ENCODE data around the gene CNTNAP2. TPM values are rescaled to one million over a fixed set of nuclear protein-coding genes. Genes with fewer than 3 reads are reported as not detected.

Gene CNTNAP2
- total RNA-seq, 4 donors from 2014 or later = 0.42 TPM; not detected in 3

DNA sequence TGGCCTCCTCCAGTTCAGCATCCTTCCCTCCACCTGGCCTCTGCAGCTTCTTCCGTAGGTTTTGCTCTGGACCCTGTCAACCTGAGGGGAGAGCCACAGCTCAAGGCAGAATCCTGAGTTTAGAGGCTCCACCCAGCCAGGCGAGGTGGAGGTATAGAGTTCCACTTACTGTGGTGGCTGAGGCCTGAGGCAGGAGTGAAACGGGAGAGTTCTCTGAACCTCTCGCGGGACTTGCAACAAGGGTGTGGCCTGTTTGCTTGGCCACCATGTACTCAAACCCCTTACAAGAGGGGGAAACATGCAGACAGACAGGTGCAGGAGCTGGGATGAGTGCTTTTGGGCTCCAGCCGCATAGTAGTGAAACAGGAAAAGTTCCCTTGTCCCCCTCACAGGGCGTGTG, 2320.0 kb downstream of the CNTNAP2 start:
- Histone ChIP-seq H3K36me3 (no peaks in the 10 kb centered on the region), H3K4me3 (no peak overlapping the region), H3K27me3 (no peaks in the 10 kb centered on the region), H3K9me3 (peaks cover 0 to 15% (median 0%) of the 10 kb centered on the region in 4 donors), H3K27ac (no peak overlapping the region), H3K4me1 (no peaks in the 10 kb centered on the region)
- WGBS, 2 donors = 69 to 74% methylated on average over 7 of the region's 7 CpGs
- DNase-seq (ENCODE audit: low spot score in 2 of 2) = no peak
- no peak for TF ChIP-seq CTCF (IDR thresholded peaks at IDR 0.05)
- TF ChIP-seq POLR2A (IDR thresholded peaks at IDR 0.05) = no peak
- TF ChIP-seq EP300 (IDR thresholded peaks at IDR 0.05) = no peak

GRCh38 chr7:148437043-148437442, 2320.4 kb downstream of the CNTNAP2 start:
- Histone ChIP-seq H3K4me3 (no peak overlapping the region), H3K27ac (no peak overlapping the region), H3K27me3 (no peaks in the 10 kb centered on the region), H3K4me1 (no peaks in the 10 kb centered on the region), H3K9me3 (peaks cover 0 to 15% (median 0%) of the 10 kb centered on the region in 4 donors), H3K36me3 (no peaks in the 10 kb centered on the region)
- TF ChIP-seq POLR2A (IDR thresholded peaks at IDR 0.05) (no peak), CTCF (IDR thresholded peaks at IDR 0.05) (no peak), EP300 (IDR thresholded peaks at IDR 0.05) (no peak)
- 84 to 88% methylated on average over 4 of the region's 4 CpGs for WGBS, 2 donors
- no peak for DNase-seq (ENCODE audit: low spot score in 2 of 2)

GRCh38 chr7:148442141-148442655, 2325.6 kb downstream of the CNTNAP2 start:
- no peak for DNase-seq (ENCODE audit: low spot score in 2 of 2)
- no peaks in the 10 kb centered on the region for H3K27me3 ChIP-seq
- H3K27ac ChIP-seq = no peak overlapping the region
- H3K4me3 ChIP-seq = no peak overlapping the region
- TF ChIP-seq POLR2A (IDR thresholded peaks at IDR 0.05) = no peak
- TF ChIP-seq CTCF (IDR thresholded peaks at IDR 0.05) = no peak
- no peak for TF ChIP-seq EP300 (IDR thresholded peaks at IDR 0.05)
- H3K4me1 ChIP-seq = no peaks in the 10 kb centered on the region
- peaks cover 0 to 28% (median 0%) of the 10 kb centered on the region in 4 donors for H3K9me3 ChIP-seq
- no peaks in the 10 kb centered on the region for H3K36me3 ChIP-seq
- 80 to 83% methylated on average over 8 of the region's 8 CpGs for WGBS, 2 donors

GRCh38 chr7:148442933-148443332, 2326.3 kb downstream of the CNTNAP2 start:
- Histone ChIP-seq H3K4me3 (no peak overlapping the region), H3K9me3 (peaks cover 0 to 21% (median 0%) of the 10 kb centered on the region in 4 donors), H3K4me1 (no peaks in the 10 kb centered on the region), H3K36me3 (no peaks in the 10 kb centered on the region), H3K27me3 (no peaks in the 10 kb centered on the region), H3K27ac (no peak overlapping the region)
- TF ChIP-seq CTCF (IDR thresholded peaks at IDR 0.05) (no peak), POLR2A (IDR thresholded peaks at IDR 0.05) (no peak), EP300 (IDR thresholded peaks at IDR 0.05) (no peak)
- DNase-seq (ENCODE audit: low spot score in 2 of 2) = no peak
- 85 to 90% methylated on average over 6 of the region's 6 CpGs for WGBS, 2 donors

GRCh38 chr7:148445260-148446044, 2328.9 kb downstream of the CNTNAP2 start:
- Histone ChIP-seq H3K4me3 (no peak overlapping the region), H3K9me3 (peaks cover 0 to 17% (median 0%) of the 10 kb centered on the region in 4 donors), H3K36me3 (no peaks in the 10 kb centered on the region), H3K27ac (no peak overlapping the region), H3K4me1 (no peaks in the 10 kb centered on the region), H3K27me3 (no peaks in the 10 kb centered on the region)
- DNase-seq (ENCODE audit: low spot score in 2 of 2) = no peak
- TF ChIP-seq CTCF (IDR thresholded peaks at IDR 0.05) (no peak), EP300 (IDR thresholded peaks at IDR 0.05) (no peak), POLR2A (IDR thresholded peaks at IDR 0.05) (no peak)
- WGBS, 2 donors = 96 to 98% methylated on average over 26 to 37 of the region's 42 CpGs

Measured in tibial nerve (tissue), 4 donors.